Caco-2 (cell line): ENCODE data around the gene SYNPO2. TPM values are rescaled to one million over a fixed set of nuclear protein-coding genes. Genes with fewer than 3 reads are reported as not detected.

Experiments
- BruUV-seq: library from RNA; stranded (reverse); fragments of 400-500 nt; replicated peaks from 2 replicates; lab custom pipeline; 2021; lab: Mats Ljungman, UMichigan
- CTCF ChIA-PET: fragments of 300-600 bp; sonication (Branson Sonifier 250); formaldehyde crosslinking; loops from one replicate; lab custom pipeline; 2022; ENCODE audit warnings: antibody characterized with exemption; lab: Charles Lee
- POLR2A ChIA-PET: fragments of 300-600 bp; sonication (Branson Sonifier 250); formaldehyde crosslinking; loops from one replicate; lab custom pipeline; 2022; ENCODE audit warnings: antibody characterized with exemption; lab: Charles Lee
- DNase-seq, 2 experiments: peaks; one replicate each; pipeline versions ENCODE4 v3.0.0 to v3.0.0-alpha.2; 2020 to 2022
- H3K27me3 ChIP-seq: replicated peaks from 2 replicates; pipeline ENCODE4 v1.6.0; 2011; ENCODE audit warnings: low read length; ENCODE audit not compliant: control insufficient read depth, insufficient read depth
- H3K36me3 ChIP-seq: 2 replicates; pipeline ENCODE4 v1.5.1; 2011; ENCODE audit warnings: low read length; ENCODE audit not compliant: control insufficient read depth, insufficient read depth
- H3K4me1 ChIP-seq: fragments of 250-450 bp; sonication (Bioruptor Pico); 2 replicates; pipeline ENCODE4 v1.5.1; 2020; ENCODE audit warnings: mild to moderate bottlenecking
- H3K4me3 ChIP-seq: 2 replicates; pipeline ENCODE4 v1.5.1; 2011; ENCODE audit warnings: low read depth, mild to moderate bottlenecking, control low read depth, low read length
- H3K9me3 ChIP-seq: fragments of 250-450 bp; sonication (Bioruptor Pico); 2 replicates; pipeline ENCODE4 v1.5.1; 2020; ENCODE audit warnings: mild to moderate bottlenecking, moderate library complexity
- H3K27ac Mint-ChIP-seq: one replicate; pipeline ENCODE4 v1.8.0; 2022; ENCODE audit warnings: mixed read lengths; ENCODE audit not compliant: unreplicated experiment
- H3K27me3 Mint-ChIP-seq: one replicate; pipeline ENCODE4 v1.8.0; 2022; ENCODE audit warnings: mixed read lengths; ENCODE audit not compliant: insufficient read depth, unreplicated experiment
- H3K36me3 Mint-ChIP-seq: one replicate; pipeline ENCODE4 v1.8.0; 2022; ENCODE audit warnings: mild to moderate bottlenecking, mixed read lengths; ENCODE audit not compliant: insufficient read depth, unreplicated experiment
- H3K4me1 Mint-ChIP-seq: one replicate; pipeline ENCODE4 v1.8.0; 2022; ENCODE audit warnings: low read depth, mixed read lengths; ENCODE audit not compliant: unreplicated experiment
- H3K4me3 Mint-ChIP-seq: one replicate; pipeline ENCODE4 v1.8.0; 2022; ENCODE audit warnings: mild to moderate bottlenecking, moderate library complexity, mixed read lengths; ENCODE audit not compliant: unreplicated experiment
- H3K9me3 Mint-ChIP-seq: one replicate; pipeline ENCODE4 v1.8.0; 2022; ENCODE audit warnings: mixed read lengths; ENCODE audit not compliant: unreplicated experiment
- intact Hi-C: fragments of 100-400 bp; cut with micrococcal nuclease; formaldehyde crosslinking; loops from one replicate; pipeline ENCODE4 v1.10.0; 2022; ENCODE audit not compliant: unreplicated experiment
- total RNA-seq: library from RNA; stranded (reverse); gene quantifications from 2 replicates; pipeline ENCODE4 v1.2.3, GENCODE V29; 2022
- TF ChIP-seq, protein P1 (sequence below), 2 experiments: fragments of 200-600 bp in 1 of 2; IDR thresholded peaks; 1 replicate in 1 of 2; 2 replicates in 1 of 2; pipeline versions ENCODE4 v1.5.1 to v1.8.0; 2011 to 2022; ENCODE audit warnings: antibody characterized with exemption in 1 of 2, control low read depth in 1 of 2, inconsistent platforms in 1 of 2, low read depth in 1 of 2, low read length in 1 of 2, mild to moderate bottlenecking in 1 of 2, moderate library complexity in 1 of 2; ENCODE audit not compliant: insufficient read depth in 1 of 2, severe bottlenecking in 1 of 2, unreplicated experiment in 1 of 2

The SYNPO2 gene
- total RNA-seq, 1 experiment from 2014 or later, result 0.16 TPM

DNA sequence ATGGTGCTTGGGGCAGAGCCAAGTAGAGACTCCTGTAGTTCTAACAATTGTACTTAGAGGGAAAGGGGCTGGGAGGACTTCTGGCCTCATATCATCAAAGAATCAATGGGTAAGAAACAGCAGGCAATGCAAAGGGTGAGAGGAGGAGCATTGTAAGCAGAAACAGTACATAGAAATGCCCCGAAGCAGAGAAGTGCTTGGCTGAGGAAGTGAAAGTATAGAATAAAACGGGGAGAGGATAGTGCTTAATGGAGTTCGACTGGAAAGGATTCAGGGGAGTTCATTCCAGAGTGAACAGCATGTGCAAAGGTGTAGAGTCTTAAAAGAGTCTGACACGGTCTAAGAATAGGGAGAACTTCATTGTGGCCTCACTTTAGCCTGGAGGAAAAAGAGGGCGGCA lies 103.0 kb downstream of the SYNPO2 start:
- Mint-ChIP-seq H3K4me1 (peaks cover 6% of the 10 kb centered on the region), H3K9me3 (no peaks in the 10 kb centered on the region), H3K27ac (no peak overlapping the region), H3K36me3 (no peaks in the 10 kb centered on the region), H3K4me3 (no peak overlapping the region), H3K27me3 (no peaks in the 10 kb centered on the region)
- Histone ChIP-seq H3K4me1 (peaks cover 5% of the 10 kb centered on the region), H3K9me3 (no peaks in the 10 kb centered on the region), H3K27me3 (no peaks in the 10 kb centered on the region; the same call in 1 of the 2 replicates), H3K4me3 (no peak overlapping the region), H3K36me3 (no peaks in the 10 kb centered on the region)
- intact Hi-C loops, result no loop called here
- ChIA-PET CTCF (no interaction called here), POLR2A (no interaction called here)
- no peak for DNase-seq
- BruUV-seq, result no TSS peak
- TF ChIP-seq, protein P1, sequence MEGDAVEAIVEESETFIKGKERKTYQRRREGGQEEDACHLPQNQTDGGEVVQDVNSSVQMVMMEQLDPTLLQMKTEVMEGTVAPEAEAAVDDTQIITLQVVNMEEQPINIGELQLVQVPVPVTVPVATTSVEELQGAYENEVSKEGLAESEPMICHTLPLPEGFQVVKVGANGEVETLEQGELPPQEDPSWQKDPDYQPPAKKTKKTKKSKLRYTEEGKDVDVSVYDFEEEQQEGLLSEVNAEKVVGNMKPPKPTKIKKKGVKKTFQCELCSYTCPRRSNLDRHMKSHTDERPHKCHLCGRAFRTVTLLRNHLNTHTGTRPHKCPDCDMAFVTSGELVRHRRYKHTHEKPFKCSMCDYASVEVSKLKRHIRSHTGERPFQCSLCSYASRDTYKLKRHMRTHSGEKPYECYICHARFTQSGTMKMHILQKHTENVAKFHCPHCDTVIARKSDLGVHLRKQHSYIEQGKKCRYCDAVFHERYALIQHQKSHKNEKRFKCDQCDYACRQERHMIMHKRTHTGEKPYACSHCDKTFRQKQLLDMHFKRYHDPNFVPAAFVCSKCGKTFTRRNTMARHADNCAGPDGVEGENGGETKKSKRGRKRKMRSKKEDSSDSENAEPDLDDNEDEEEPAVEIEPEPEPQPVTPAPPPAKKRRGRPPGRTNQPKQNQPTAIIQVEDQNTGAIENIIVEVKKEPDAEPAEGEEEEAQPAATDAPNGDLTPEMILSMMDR (IDR thresholded peaks at IDR 0.05; ENCODE audit: insufficient read depth in 1 of 2, low read depth in 1 of 2, low read length in 1 of 2, severe bottlenecking in 1 of 2, unreplicated experiment in 1 of 2), result no peak

DNA sequence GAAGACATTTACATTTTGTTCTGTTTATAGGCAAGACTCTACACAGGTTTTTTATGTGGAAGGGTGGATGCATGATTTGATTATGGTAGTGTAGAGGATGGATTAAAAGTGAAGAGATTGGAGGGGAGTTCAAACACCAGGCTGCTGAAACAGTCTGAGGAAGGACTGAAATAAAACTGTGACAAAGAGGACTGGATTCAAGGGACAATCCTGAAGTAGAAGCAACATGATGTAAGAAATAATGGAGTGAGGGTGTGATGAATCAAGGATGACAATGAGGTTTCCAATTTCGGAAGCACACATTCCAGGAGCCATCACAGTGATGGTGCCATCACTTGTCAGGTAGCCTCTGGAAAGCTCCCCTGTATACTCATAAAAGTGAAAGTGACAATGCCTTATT lies 103.5 kb downstream of the SYNPO2 start:
- ChIA-PET POLR2A (no interaction called here), CTCF (no interaction called here)
- intact Hi-C loops, result no loop called here
- Histone ChIP-seq H3K9me3 (no peaks in the 10 kb centered on the region), H3K4me3 (no peak overlapping the region), H3K27me3 (no peaks in the 10 kb centered on the region; the same call in 1 of the 2 replicates), H3K4me1 (peaks cover 5% of the 10 kb centered on the region), H3K36me3 (no peaks in the 10 kb centered on the region)
- H3K4me3 Mint-ChIP-seq, result no peak overlapping the region
- no peaks in the 10 kb centered on the region for H3K36me3 Mint-ChIP-seq
- no TSS peak for BruUV-seq
- H3K4me1 Mint-ChIP-seq, result peaks cover 6% of the 10 kb centered on the region
- no peaks in the 10 kb centered on the region for H3K27me3 Mint-ChIP-seq
- TF ChIP-seq, protein P1 (IDR thresholded peaks at IDR 0.05; ENCODE audit: insufficient read depth in 1 of 2, low read depth in 1 of 2, low read length in 1 of 2, severe bottlenecking in 1 of 2, unreplicated experiment in 1 of 2), result no peak
- H3K27ac Mint-ChIP-seq, result no peak overlapping the region
- H3K9me3 Mint-ChIP-seq, result no peaks in the 10 kb centered on the region
- DNase-seq, result no peak

DNA sequence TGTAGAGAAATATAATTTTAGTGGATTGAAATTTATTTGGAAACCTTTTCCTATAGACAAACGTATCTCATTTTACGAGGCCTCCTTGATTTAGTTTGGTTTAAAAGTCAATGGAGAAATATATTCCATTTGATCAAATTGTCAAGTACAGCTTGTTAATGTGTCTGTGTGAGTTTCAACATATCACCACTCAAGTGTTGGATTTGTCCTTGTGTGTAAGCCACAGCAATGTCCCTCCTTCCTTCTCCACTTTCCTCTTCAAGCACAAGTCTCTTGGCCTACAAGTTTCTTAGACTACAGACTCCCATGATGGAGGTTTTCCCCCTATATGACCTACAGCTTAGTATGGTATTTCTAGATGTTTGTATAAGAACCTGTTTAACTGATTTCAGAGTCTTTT lies 104.7 kb downstream of the SYNPO2 start:
- no peak for DNase-seq
- H3K27ac Mint-ChIP-seq, result no peak overlapping the region
- Histone ChIP-seq H3K4me3 (no peak overlapping the region), H3K27me3 (no peaks in the 10 kb centered on the region; the same call in 1 of the 2 replicates), H3K9me3 (no peaks in the 10 kb centered on the region), H3K36me3 (no peaks in the 10 kb centered on the region), H3K4me1 (peaks cover 5% of the 10 kb centered on the region)
- intact Hi-C loops, result no loop called here
- H3K4me1 Mint-ChIP-seq, result peaks cover 13% of the 10 kb centered on the region
- H3K27me3 Mint-ChIP-seq, result no peaks in the 10 kb centered on the region
- POLR2A ChIA-PET, result no interaction called here
- CTCF ChIA-PET, result no interaction called here
- no TSS peak for BruUV-seq
- H3K4me3 Mint-ChIP-seq, result no peak overlapping the region
- TF ChIP-seq, protein P1 (IDR thresholded peaks at IDR 0.05; ENCODE audit: insufficient read depth in 1 of 2, low read depth in 1 of 2, low read length in 1 of 2, severe bottlenecking in 1 of 2, unreplicated experiment in 1 of 2), result no peak
- H3K9me3 Mint-ChIP-seq, result no peaks in the 10 kb centered on the region
- no peaks in the 10 kb centered on the region for H3K36me3 Mint-ChIP-seq
